Lung (tissue), 12 donors: Measurements from ENCODE around the gene CENPV. TPM values are rescaled to one million over a fixed set of nuclear protein-coding genes. Genes with fewer than 3 reads are reported as not detected.

Source experiments
- ATAC-seq: fragments of 200-7000 bp; cut with Tn5 transposase; one replicate; pipeline ENCODE4 v1.9.1; 2020; ENCODE audit warnings: moderate number of reproducible peaks; ENCODE audit not compliant: insufficient read depth, low FRiP score
- DNase-seq, 3 donors: peaks; one replicate each; pipeline ENCODE4 v3.0.0-alpha.2; 2013 to 2017
- H3K27ac ChIP-seq, 2 donors: one replicate each; pipeline ENCODE4 v1.5.1; 2013; ENCODE audit warnings: mild to moderate bottlenecking in 2 of 2, moderate library complexity in 2 of 2, control low read depth in 1 of 2, inconsistent platforms in 1 of 2, low read depth in 1 of 2, low read length in 1 of 2
- H3K27me3 ChIP-seq, 3 donors: one replicate each; pipeline ENCODE4 v1.5.1; 2013; ENCODE audit warnings: low read length in 2 of 3; ENCODE audit not compliant: control insufficient read depth in 3 of 3, insufficient read depth in 3 of 3
- H3K36me3 ChIP-seq, 4 donors: one replicate each; pipeline ENCODE4 v1.5.1; 2013; ENCODE audit warnings: low read length in 4 of 4, mild to moderate bottlenecking in 1 of 4, moderate library complexity in 1 of 4; ENCODE audit not compliant: control insufficient read depth in 4 of 4, insufficient read depth in 4 of 4
- H3K4me1 ChIP-seq, 5 donors: one replicate each; pipeline ENCODE4 v1.5.1; 2013; ENCODE audit warnings: low read length in 5 of 5, mild to moderate bottlenecking in 2 of 5, moderate library complexity in 1 of 5; ENCODE audit not compliant: control insufficient read depth in 5 of 5, insufficient read depth in 5 of 5
- H3K4me3 ChIP-seq: one replicate; pipeline ENCODE4 v1.5.1; 2013; ENCODE audit warnings: mild to moderate bottlenecking, control low read depth, moderate library complexity
- H3K9ac ChIP-seq, 2 donors: one replicate each; pipeline ENCODE4 v1.5.1; 2013; ENCODE audit warnings: low read length in 2 of 2, control low read depth in 1 of 2; ENCODE audit not compliant: insufficient read depth in 1 of 2
- H3K9me3 ChIP-seq, 4 donors: one replicate each; pipeline ENCODE4 v1.5.1; 2013; ENCODE audit warnings: low read length in 3 of 4, mild to moderate bottlenecking in 1 of 4, moderate library complexity in 1 of 4; ENCODE audit not compliant: control insufficient read depth in 4 of 4, insufficient read depth in 3 of 4
- CTCF ChIP-seq: IDR thresholded peaks from 2 replicates; pipeline ENCODE4 v1.5.1; 2012; ENCODE audit warnings: mild to moderate bottlenecking; ENCODE audit errors: control extremely low read depth, extremely low read depth
- WGBS, 2 donors: extraction: QIAGEN DNeasy Blood & Tissue Kit; methylation state at CpG; one replicate each; pipeline ENCODE4 v1.1.7; 2013; 5-methylcytosine and 5-hydroxymethylcytosine counted together
- polyA plus RNA-seq, 2 donors: library from polyadenylated mRNA; stranded (reverse); fragments of 200-250 nt; gene quantifications; one replicate each; pipeline ENCODE4 v1.2.1, GENCODE V29; 2013
- total RNA-seq, 2 donors: library from RNA; depleted of rRNA in 1 of 2; stranded (reverse); fragments of >200 nt in 1 of 2; gene quantifications; one replicate each; pipeline ENCODE4 v1.2.1, GENCODE V29; 2014 to 2021
- donor health status: control.
- donor health status: control.
- donor health status: Bipolar disorder and iron deficiency.
- donor health status: healthy.
- donor health status: DM: yes; HTN: yes; CAD: no.

CENPV gene
- total and polyA plus RNA-seq, 4 donors = 10.1 to 16.8 (median 14.5) TPM

GRCh38 chr17:16302856-16303255 is 50.4 kb downstream of the CENPV start:
- Histone ChIP-seq H3K27me3 (no peaks in the 10 kb centered on the region), H3K36me3 (peaks cover 5 to 12% (median 8%) of the 10 kb centered on the region in 4 donors), H3K27ac (no peak overlapping the region), H3K9ac (no peak overlapping the region), H3K4me1 (peaks cover 0 to 32% (median 1%) of the 10 kb centered on the region in 5 donors), H3K4me3 (no peak overlapping the region), H3K9me3 (no peaks in the 10 kb centered on the region)
- no peak for ATAC-seq
- 81 to 84% methylated on average over 4 of the region's 4 CpGs for WGBS, 2 donors
- no peak for TF ChIP-seq CTCF
- peak in 1 of 3 donors; percentile 22 for DNase-seq

GRCh38 chr17:16301963-16302855 is 51.1 kb downstream of the CENPV start:
- peaks cover 0 to 32% (median 1%) of the 10 kb centered on the region in 5 donors for H3K4me1 ChIP-seq
- no peak overlapping the region for H3K4me3 ChIP-seq
- TF ChIP-seq CTCF = no peak
- ATAC-seq (no peak), DNase-seq (peak; percentile 96 to 99 (median 97))
- H3K9me3 ChIP-seq = no peaks in the 10 kb centered on the region
- H3K36me3 ChIP-seq = peaks cover 5 to 11% (median 7%) of the 10 kb centered on the region in 4 donors
- 82 to 89% methylated on average over 13 of the region's 13 CpGs for WGBS, 2 donors
- peak overlapping the region in 1 of 2 donors; percentile 70 for H3K27ac ChIP-seq
- peak overlapping the region in 1 of 2 donors; percentile 38 for H3K9ac ChIP-seq
- no peaks in the 10 kb centered on the region for H3K27me3 ChIP-seq

GRCh38 chr17:16300554-16300953 is 52.7 kb downstream of the CENPV start:
- ATAC-seq = no peak
- Histone ChIP-seq H3K4me1 (peaks cover 0 to 32% (median 4%) of the 10 kb centered on the region in 5 donors), H3K9me3 (no peaks in the 10 kb centered on the region), H3K27ac (no peak overlapping the region), H3K27me3 (no peaks in the 10 kb centered on the region), H3K4me3 (no peak overlapping the region), H3K36me3 (peaks cover 0 to 6% (median 4%) of the 10 kb centered on the region in 4 donors), H3K9ac (no peak overlapping the region)
- DNase-seq = no peak
- 94 to 99% methylated on average over 3 of the region's 3 CpGs for WGBS, 2 donors
- TF ChIP-seq CTCF = no peak
